GM23248 (cell line): ENCODE measurements around the gene TMED1. TPM values are rescaled to one million over a fixed set of nuclear protein-coding genes. Genes with fewer than 3 reads are reported as not detected.

Experiments
- DNase-seq: peaks from one replicate; pipeline ENCODE4 v3.0.0-alpha.2; 2015
- H2AFZ ChIP-seq: fragments of 200-600 bp; sonication (generic); 2 replicates; pipeline ENCODE4 v1.6.1; 2016; ENCODE audit warnings: antibody characterized with exemption
- H3F3A ChIP-seq: fragments of 200-600 bp; sonication (generic); 2 replicates; pipeline ENCODE4 v1.6.1; 2016; ENCODE audit warnings: mild to moderate bottlenecking, antibody characterized with exemption, mixed run types; ENCODE audit not compliant: insufficient read depth
- H3K27ac ChIP-seq: fragments of 200-600 bp; sonication (generic); 2 replicates; pipeline ENCODE4 v1.5.1; 2016; ENCODE audit warnings: mild to moderate bottlenecking
- H3K27me3 ChIP-seq: fragments of 200-600 bp; sonication (generic); replicated peaks from 2 replicates; pipeline ENCODE4 v1.6.1; 2016; ENCODE audit warnings: mild to moderate bottlenecking; ENCODE audit not compliant: insufficient read depth
- H3K36me3 ChIP-seq: fragments of 200-600 bp; sonication (generic); 2 replicates; pipeline ENCODE4 v1.6.1; 2016; ENCODE audit warnings: low read depth, mild to moderate bottlenecking
- H3K4me1 ChIP-seq: fragments of 200-600 bp; sonication (generic); 2 replicates; pipeline ENCODE4 v1.6.1; 2016; ENCODE audit warnings: mild to moderate bottlenecking; ENCODE audit not compliant: insufficient read depth
- H3K4me2 ChIP-seq: fragments of 200-600 bp; sonication (generic); one replicate; pipeline ENCODE4 v1.6.1; 2016; ENCODE audit warnings: mild to moderate bottlenecking; ENCODE audit not compliant: unreplicated experiment
- H3K4me3 ChIP-seq: fragments of 200-600 bp; sonication (generic); 2 replicates; pipeline ENCODE4 v1.5.1; 2016; ENCODE audit warnings: mild to moderate bottlenecking
- H3K79me2 ChIP-seq: fragments of 200-600 bp; sonication (generic); 2 replicates; pipeline ENCODE4 v1.6.1; 2016; ENCODE audit warnings: mild to moderate bottlenecking; ENCODE audit not compliant: insufficient read depth
- H3K9ac ChIP-seq: fragments of 200-600 bp; sonication (generic); 2 replicates; pipeline ENCODE4 v1.6.1; 2016; ENCODE audit warnings: mild to moderate bottlenecking
- H3K9me2 ChIP-seq: fragments of 200-600 bp; sonication (generic); 2 replicates; pipeline ENCODE4 v1.6.1; 2016; ENCODE audit warnings: mixed run types, mild to moderate bottlenecking, moderate library complexity; ENCODE audit not compliant: insufficient read depth
- H3K9me3 ChIP-seq: fragments of 200-600 bp; sonication (generic); one replicate; pipeline ENCODE4 v1.6.1; 2017; ENCODE audit warnings: low read depth
- H4K20me1 ChIP-seq: fragments of 200-600 bp; sonication (generic); 2 replicates; pipeline ENCODE4 v1.6.0; 2016; ENCODE audit not compliant: insufficient read depth
- EZH2 ChIP-seq: fragments of 200-600 bp; sonication (generic); IDR thresholded peaks from 2 replicates; pipeline ENCODE4 v1.6.1; 2018; ENCODE audit warnings: antibody characterized with exemption, mild to moderate bottlenecking; ENCODE audit not compliant: insufficient read depth, poor library complexity, severe bottlenecking
- EZH2phosphoT487 ChIP-seq: fragments of 200-600 bp; sonication (generic); IDR thresholded peaks from 2 replicates; pipeline ENCODE4 v1.6.1; 2018; ENCODE audit warnings: antibody characterized with exemption, moderate library complexity, mild to moderate bottlenecking, low read depth; ENCODE audit not compliant: insufficient read depth
- WGBS, 2 experiments: methylation state at CpG; one replicate each; pipeline ENCODE4 v1.1.6; 2015 to 2017; ENCODE audit warnings: low lambda C conversion rate in 2 of 2, low coverage in 1 of 2; ENCODE audit errors: missing lambda C conversion rate in 2 of 2; 5-methylcytosine and 5-hydroxymethylcytosine counted together
- in situ Hi-C: fragments of 300-500 bp; cut with MboI; formaldehyde crosslinking; loops from 2 replicates; pipeline ENCODE4 v1.15.0; 2020
- polyA plus RNA-seq: library from polyadenylated mRNA; unstranded; fragments of >200 nt; fragmentation: Nextera tagmentation; extraction: Ambion mirVana; gene quantifications from 2 replicates; pipeline ENCODE4 v1.2.1, GENCODE V29; 2016
- total RNA-seq: library from RNA; depleted of rRNA; stranded (reverse); fragments of >200 nt; shearing (Covaris generic); gene quantifications from 2 replicates; pipeline ENCODE4 v1.2.3, GENCODE V29; 2014

Gene TMED1
- total and polyA plus RNA-seq, 2 experiments from 2014 or later = 66.4 to 68.2 TPM

DNA sequence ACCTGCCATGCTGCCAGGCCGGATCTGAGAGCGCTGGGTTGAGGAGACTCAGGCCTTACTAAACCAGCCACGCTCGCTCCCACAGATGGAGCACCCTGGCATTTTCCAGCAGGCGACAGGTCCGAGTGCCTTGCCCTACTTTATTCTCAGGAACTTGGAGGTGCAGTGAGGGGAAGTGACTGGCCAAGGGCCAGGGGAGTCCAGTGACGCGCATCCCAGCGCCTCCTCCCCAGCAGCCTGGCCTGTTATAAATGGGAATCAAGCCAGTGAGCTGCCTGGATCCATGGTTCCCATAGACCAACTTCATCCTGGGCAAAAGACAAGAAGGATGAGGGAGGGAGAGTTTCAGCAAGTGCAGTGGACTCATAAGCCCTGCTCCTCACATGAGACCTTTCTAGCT, 35.5 kb downstream of the TMED1 start:
- WGBS, 2 experiments = 86% methylated on average over 9 of the region's 9 CpGs
- H3K36me3 ChIP-seq = peaks cover 10% of the 10 kb centered on the region; the same call in 1 of the 2 replicates

DNA sequence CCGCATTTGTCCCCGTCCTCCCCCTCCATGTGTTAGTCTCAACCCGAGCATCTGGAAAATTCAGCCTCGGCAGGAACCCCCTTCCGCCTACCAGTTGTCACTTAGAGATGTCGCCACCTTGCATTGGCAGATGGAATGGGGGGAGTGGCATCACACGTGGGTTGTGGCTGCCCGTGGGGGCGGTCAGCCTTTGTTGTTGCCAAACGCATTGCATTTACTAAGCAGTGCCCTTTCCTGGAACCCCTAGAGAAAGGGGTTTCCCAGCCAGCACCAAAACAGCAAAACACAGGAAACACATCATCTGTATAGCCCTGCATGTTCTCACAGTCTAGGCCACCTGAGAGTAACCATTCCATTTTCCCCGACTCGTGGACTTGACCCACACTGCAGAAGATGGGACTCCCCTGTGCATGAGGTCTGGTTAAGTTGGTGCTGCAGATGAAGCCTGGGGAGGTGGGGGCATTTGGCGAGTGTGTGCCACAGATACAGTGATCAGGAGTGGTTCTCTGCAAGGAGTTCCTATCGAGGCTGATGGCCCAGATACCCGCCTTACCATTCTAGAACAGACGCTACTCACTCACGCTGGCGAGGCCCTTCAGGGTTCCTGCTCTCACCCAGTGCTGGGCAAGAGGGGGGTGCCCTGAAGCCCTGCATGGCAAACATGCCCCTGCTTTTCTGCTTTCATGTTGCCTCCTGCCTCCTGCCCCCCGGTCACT, 38.3 kb downstream of the TMED1 start:
- in situ Hi-C loops = no loop called here
- Histone ChIP-seq H3K36me3 (0 out of 2 replicates have a peak, but pooled peaks cover 15% of the 10 kb centered on the region), H3K27me3 (no peaks in the 10 kb centered on the region), H3K4me2 (no peak overlapping the region), H3K9me3 (no peaks in the 10 kb centered on the region), H3K9me2 (no peaks in the 10 kb centered on the region), H2AFZ (no peak overlapping the region), H3F3A (no peaks in the 10 kb centered on the region), H3K79me2 (no peaks in the 10 kb centered on the region), H3K9ac (no peak overlapping the region), H3K27ac (no peak overlapping the region), H4K20me1 (no peaks in the 10 kb centered on the region), H3K4me1 (no peaks in the 10 kb centered on the region), H3K4me3 (no peak overlapping the region)
- DNase-seq = no peak
- no peak for TF ChIP-seq EZH2
- WGBS, 2 experiments = 68 to 73% methylated on average over 19 of the region's 19 CpGs

More for the DNA sequence above, 35.5 kb downstream of the TMED1 start:
- Histone ChIP-seq H3K9me2 (no peaks in the 10 kb centered on the region), H4K20me1 (no peaks in the 10 kb centered on the region), H3K4me2 (no peak overlapping the region), H3K9me3 (no peaks in the 10 kb centered on the region), H3K79me2 (no peaks in the 10 kb centered on the region), H3K9ac (no peak overlapping the region), H3K4me1 (no peaks in the 10 kb centered on the region), H3K27me3 (no peaks in the 10 kb centered on the region), H3K4me3 (no peak overlapping the region), H3K27ac (no peak overlapping the region), H3F3A (no peaks in the 10 kb centered on the region), H2AFZ (no peak overlapping the region)
- DNase-seq = no peak
- in situ Hi-C loops = no loop called here
- TF ChIP-seq EZH2phosphoT487 (no peak), EZH2 (no peak)

DNA sequence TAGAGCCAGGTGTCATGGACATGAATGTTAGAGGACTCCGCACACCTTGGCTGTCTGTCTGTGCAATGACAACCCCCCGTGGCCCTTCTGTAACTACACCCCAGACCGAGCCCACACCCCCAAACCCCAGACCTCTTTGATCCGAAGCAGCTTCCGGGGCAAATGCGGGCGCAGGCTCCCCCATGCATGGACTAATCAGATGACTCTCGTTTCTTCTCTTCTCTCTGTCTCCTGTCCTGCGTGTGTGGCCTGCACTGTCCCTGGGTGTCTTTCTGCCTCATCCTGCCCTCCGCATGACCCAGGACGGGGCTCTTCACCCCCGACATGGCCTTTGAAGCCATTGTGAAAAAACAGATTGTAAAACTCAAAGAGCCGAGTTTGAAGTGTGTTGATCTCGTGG, 38.9 kb downstream of the TMED1 start:
- TF ChIP-seq EZH2phosphoT487 (no peak), EZH2 (no peak)
- no peaks in the 10 kb centered on the region for H3K4me1 ChIP-seq
- H4K20me1 ChIP-seq = no peaks in the 10 kb centered on the region
- H2AFZ ChIP-seq = no peak overlapping the region
- no peaks in the 10 kb centered on the region for H3F3A ChIP-seq
- no peak overlapping the region for H3K4me3 ChIP-seq
- no peak for DNase-seq
- no peaks in the 10 kb centered on the region for H3K9me2 ChIP-seq
- in situ Hi-C loops = no loop called here
- no peaks in the 10 kb centered on the region for H3K79me2 ChIP-seq
- H3K9me3 ChIP-seq = no peaks in the 10 kb centered on the region
- H3K27me3 ChIP-seq = no peaks in the 10 kb centered on the region
- no peak overlapping the region for H3K9ac ChIP-seq
- no peak overlapping the region for H3K4me2 ChIP-seq
- WGBS, 2 experiments = 89 to 91% methylated on average over 14 of the region's 14 CpGs
- H3K27ac ChIP-seq = no peak overlapping the region
- 0 out of 2 replicates have a peak, but pooled peaks cover 18% of the 10 kb centered on the region for H3K36me3 ChIP-seq

DNA sequence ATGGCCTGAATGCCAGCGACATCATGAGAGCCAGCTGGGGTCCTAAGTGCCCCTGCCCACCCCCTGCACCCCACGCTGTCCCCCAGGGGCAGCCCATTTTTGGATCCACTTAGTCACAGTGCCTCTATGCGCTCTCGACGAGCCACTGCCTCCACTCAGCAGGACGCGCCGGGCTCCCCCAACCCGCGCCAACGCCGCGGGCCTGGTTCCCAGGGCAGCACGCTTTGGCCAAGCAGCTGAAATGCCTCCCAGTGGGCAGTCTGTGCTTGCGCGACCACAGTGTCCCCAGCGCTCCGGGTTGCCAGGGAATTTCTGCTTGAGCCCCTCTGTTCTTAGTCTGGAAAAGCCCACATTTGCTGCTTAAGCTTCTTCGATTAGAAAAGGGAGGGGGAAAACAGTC, 39.4 kb downstream of the TMED1 start:
- no peak for DNase-seq
- Histone ChIP-seq H3K27ac (no peak overlapping the region), H2AFZ (no peak overlapping the region), H3K36me3 (0 out of 2 replicates have a peak, but pooled peaks cover 20% of the 10 kb centered on the region), H3F3A (no peaks in the 10 kb centered on the region), H3K9me3 (no peaks in the 10 kb centered on the region), H3K4me2 (no peak overlapping the region), H4K20me1 (no peaks in the 10 kb centered on the region), H3K9me2 (no peaks in the 10 kb centered on the region), H3K27me3 (no peaks in the 10 kb centered on the region), H3K79me2 (no peaks in the 10 kb centered on the region), H3K4me3 (no peak overlapping the region), H3K4me1 (no peaks in the 10 kb centered on the region), H3K9ac (no peak overlapping the region)
- in situ Hi-C loops = no loop called here
- 87 to 90% methylated on average over 17 to 19 of the region's 19 CpGs for WGBS, 2 experiments
- TF ChIP-seq EZH2phosphoT487 (no peak), EZH2 (no peak)
